IMR-90 (cell line): ENCODE data around the gene TMEM154. TPM values are rescaled to one million over a fixed set of nuclear protein-coding genes. Genes with fewer than 3 reads are reported as not detected.

Experiments
- ATAC-seq: fragments of 200-7000 bp; cut with Tn5 transposase; 2 replicates; pipeline ENCODE4 v1.9.1; 2020; ENCODE audit warnings: low read depth, mild to moderate bottlenecking, moderate library complexity
- BruUV-seq: library from RNA; stranded (reverse); fragments of 400-500 nt; replicated peaks from 2 replicates; lab custom pipeline; 2021; lab: Mats Ljungman, UMichigan
- CTCF ChIA-PET: fragments of 300-600 bp; formaldehyde crosslinking; extraction: SDS; loops from one replicate; lab custom pipeline; 2021; ENCODE audit warnings: antibody characterized with exemption; lab: Yijun Ruan, JAX
- POLR2A ChIA-PET: fragments of 300-600 bp; sonication (Branson Sonifier 250); formaldehyde crosslinking; loops from one replicate; lab custom pipeline; 2022; ENCODE audit warnings: antibody characterized with exemption; ENCODE audit not compliant: unreplicated experiment; lab: Charles Lee
- DNase-seq: peaks from one replicate; pipeline ENCODE4 v3.0.0; 2013
- H2AFZ ChIP-seq: replicated peaks from 2 replicates; pipeline ENCODE3; 2013; ENCODE audit warnings: low read length, mild to moderate bottlenecking; ENCODE audit not compliant: poor library complexity
- H2AK5ac ChIP-seq: 2 replicates; pipeline ENCODE4 v1.6.1; 2013; ENCODE audit warnings: low read depth, low read length, inconsistent platforms
- H2AK9ac ChIP-seq: replicated peaks from 2 replicates; pipeline ENCODE3; 2013; ENCODE audit warnings: mild to moderate bottlenecking, low read depth, low read length, moderate library complexity; ENCODE audit not compliant: poor library complexity
- H2BK120ac ChIP-seq: 2 replicates; pipeline ENCODE4 v1.6.1; 2013; ENCODE audit warnings: low read depth, low read length, inconsistent platforms
- H2BK15ac ChIP-seq: 3 replicates; pipeline ENCODE4 v1.6.1; 2013; ENCODE audit warnings: low read depth, low read length, inconsistent platforms
- H2BK20ac ChIP-seq: 2 replicates; pipeline ENCODE4 v1.6.1; 2013; ENCODE audit warnings: low read depth, mild to moderate bottlenecking, inconsistent platforms, low read length, moderate library complexity
- H2BK5ac ChIP-seq: 2 replicates; pipeline ENCODE4 v1.6.1; 2013; ENCODE audit warnings: mild to moderate bottlenecking, low read depth, low read length, inconsistent platforms; ENCODE audit not compliant: poor library complexity, severe bottlenecking
- H3K14ac ChIP-seq: replicated peaks from 2 replicates; pipeline ENCODE4 v1.6.1; 2013; ENCODE audit warnings: low read depth, low read length, inconsistent platforms
- H3K18ac ChIP-seq: 2 replicates; pipeline ENCODE4 v1.6.1; 2013; ENCODE audit warnings: low read depth, low read length, control low read depth
- H3K23ac ChIP-seq: 2 replicates; pipeline ENCODE4 v1.6.1; 2013; ENCODE audit warnings: low read depth, low read length, inconsistent platforms
- H3K27ac ChIP-seq: 2 replicates; pipeline ENCODE4 v1.5.1; 2013; ENCODE audit warnings: mild to moderate bottlenecking, control low read depth, low read length; ENCODE audit not compliant: insufficient read depth
- H3K27me3 ChIP-seq: 2 replicates; pipeline ENCODE4 v1.6.1; 2013; ENCODE audit warnings: low read length; ENCODE audit not compliant: control insufficient read depth, insufficient read depth
- H3K36me3 ChIP-seq: 2 replicates; pipeline ENCODE4 v1.6.1; 2013; ENCODE audit warnings: low read length, mixed read lengths; ENCODE audit not compliant: control insufficient read depth, insufficient read depth
- H3K4ac ChIP-seq: 2 replicates; pipeline ENCODE4 v1.6.1; 2013; ENCODE audit warnings: low read depth, low read length, inconsistent platforms
- H3K4me1 ChIP-seq: 2 replicates; pipeline ENCODE4 v1.6.1; 2013; ENCODE audit warnings: low read length, mixed read lengths; ENCODE audit not compliant: control insufficient read depth, insufficient read depth
- H3K4me2 ChIP-seq: 2 replicates; pipeline ENCODE4 v1.6.1; 2013; ENCODE audit warnings: low read depth, mild to moderate bottlenecking, control low read depth, low read length, moderate library complexity
- H3K4me3 ChIP-seq: 2 replicates; pipeline ENCODE4 v1.5.1; 2013; ENCODE audit warnings: low read depth, mild to moderate bottlenecking, control low read depth, low read length, moderate library complexity; ENCODE audit not compliant: insufficient read depth
- H3K56ac ChIP-seq: 2 replicates; pipeline ENCODE4 v1.6.1; 2013; ENCODE audit warnings: low read length, inconsistent platforms; ENCODE audit not compliant: insufficient read depth; ENCODE audit errors: extremely low read depth
- H3K79me1 ChIP-seq, 2 experiments: 2 replicates each; pipeline ENCODE4 v1.6.1; 2013; ENCODE audit warnings: low read length in 2 of 2, inconsistent platforms in 1 of 2, low read depth in 1 of 2
- H3K9ac ChIP-seq: 2 replicates; pipeline ENCODE4 v1.6.1; 2013; ENCODE audit warnings: low read depth, low read length, control low read depth
- H3K9me1 ChIP-seq: 2 replicates; pipeline ENCODE4 v1.6.1; 2013; ENCODE audit warnings: low read length, inconsistent platforms; ENCODE audit not compliant: insufficient read depth
- H3K9me3 ChIP-seq: 2 replicates; pipeline ENCODE4 v1.6.1; 2013; ENCODE audit warnings: low read length; ENCODE audit not compliant: control insufficient read depth, insufficient read depth
- H4K20me1 ChIP-seq: 2 replicates; pipeline ENCODE4 v1.6.1; 2013; ENCODE audit warnings: low read length, inconsistent platforms; ENCODE audit not compliant: insufficient read depth
- H4K5ac ChIP-seq: 2 replicates; pipeline ENCODE4 v1.6.1; 2013; ENCODE audit warnings: mild to moderate bottlenecking, low read depth, low read length, control low read depth
- H4K8ac ChIP-seq, 2 experiments: 2 replicates each; pipeline ENCODE4 v1.6.1; 2013; ENCODE audit warnings: low read depth in 2 of 2, low read length in 2 of 2, control low read depth in 1 of 2, inconsistent platforms in 1 of 2
- H4K91ac ChIP-seq: 2 replicates; pipeline ENCODE4 v1.6.1; 2013; ENCODE audit warnings: low read depth, low read length, inconsistent platforms; ENCODE audit not compliant: insufficient read depth
- CEBPB ChIP-seq: IDR thresholded peaks from 2 replicates; pipeline ENCODE4 v1.6.1; 2012; ENCODE audit warnings: low read depth, low read length, improper control_type of control experiment
- MAZ ChIP-seq: IDR thresholded peaks from 2 replicates; pipeline ENCODE4 v1.6.1; 2012; ENCODE audit warnings: low read depth, mild to moderate bottlenecking, low read length, improper control_type of control experiment, moderate library complexity, borderline replicate concordance
- MXI1 ChIP-seq: IDR thresholded peaks from 2 replicates; pipeline ENCODE4 v1.6.1; 2012; ENCODE audit warnings: low read depth, mild to moderate bottlenecking, low read length, moderate library complexity, borderline replicate concordance
- RAD21 ChIP-seq: IDR thresholded peaks from 2 replicates; pipeline ENCODE4 v1.6.1; 2012; ENCODE audit warnings: low read length, improper control_type of control experiment
- WGBS, 2 experiments: methylation state at CpG; one replicate each; pipeline versions ENCODE4 v1.1.5 to v1.1.7; 2013; ENCODE audit warnings: missing lambda C conversion rate in 2 of 2; ENCODE audit not compliant: insufficient read length in 1 of 2; ENCODE audit errors: extremely low coverage in 2 of 2; 5-methylcytosine and 5-hydroxymethylcytosine counted together
- dilution Hi-C: fragments of 300-500 bp; cut with HindIII; formaldehyde crosslinking; loops from one replicate; pipeline ENCODE4 v1.14.3; 2018; ENCODE audit warnings: low sequenced_read_pairs; ENCODE audit not compliant: unreplicated experiment
- in situ Hi-C: fragments of 300-500 bp; cut with MboI; formaldehyde crosslinking; loops from 3 replicates; pipeline ENCODE4 v1.14.3; 2019; ENCODE audit warnings: low sequenced_read_pairs, inconsistent platforms, mixed read lengths
- intact Hi-C: fragments of 100-400 bp; cut with micrococcal nuclease; formaldehyde crosslinking; loops from 2 replicates; pipeline ENCODE4 v1.10.0; 2022
- polyA plus RNA-seq, 3 experiments: library from polyadenylated mRNA; depleted of rRNA; stranded (reverse); fragments of >200 nt; gene quantifications; 2 replicates each; pipeline ENCODE4 v1.2.3, GENCODE V29; 2012; ENCODE audit warnings: low replicate concordance in 1 of 3
- total RNA-seq: library from RNA; depleted of rRNA; stranded (reverse); fragments of >200 nt; gene quantifications from 2 replicates; pipeline ENCODE4 v1.2.3, GENCODE V29; 2012

The TMEM154 gene
- total and polyA plus RNA-seq, 2 of the 4 experiments (the other 2 are of a cell fraction): 0.12 to 0.18 TPM

DNA sequence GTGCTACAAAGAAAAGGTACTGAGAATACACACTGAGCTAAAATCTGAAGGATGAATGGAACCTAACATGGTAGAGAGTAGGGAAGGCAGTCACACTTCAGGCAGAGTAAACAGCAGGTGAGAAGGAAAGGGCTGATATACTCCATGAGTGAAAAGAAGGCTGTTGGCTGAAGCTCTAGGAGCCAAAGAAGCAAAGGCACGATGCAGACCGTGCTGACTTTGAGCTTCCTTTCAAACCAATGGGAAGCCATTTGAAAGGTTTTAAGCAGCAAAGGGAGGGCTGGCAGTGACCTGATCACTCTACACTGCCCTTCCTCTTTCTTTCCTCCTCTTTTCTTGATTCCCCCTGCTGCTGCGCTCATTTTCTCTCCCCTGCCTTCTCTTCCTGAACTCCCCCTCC lies 66.4 kb downstream of the TMEM154 start:
- H4K91ac ChIP-seq: no peak overlapping the region
- no peak overlapping the region for H3K18ac ChIP-seq
- H2AFZ ChIP-seq: no peak overlapping the region
- H2BK15ac ChIP-seq: no peak overlapping the region
- no peak overlapping the region for H3K23ac ChIP-seq
- no peak overlapping the region for H2AK9ac ChIP-seq
- no peak overlapping the region for H3K4ac ChIP-seq
- DNase-seq: no peak
- no peak overlapping the region for H4K5ac ChIP-seq
- no peak overlapping the region for H3K9ac ChIP-seq
- no peaks in the 10 kb centered on the region for H3K36me3 ChIP-seq
- H2BK5ac ChIP-seq: no peak overlapping the region
- no peak overlapping the region for H2AK5ac ChIP-seq
- H3K4me3 ChIP-seq: no peak overlapping the region
- ChIA-PET POLR2A (no interaction called here), CTCF (interaction anchor here (0.6 kb wide), 2 partner anchors 338 to 873 kb away, joined by 3 to 7 read pairs; no protein-coding TSS in a partner anchor)
- TF ChIP-seq RAD21: no peak
- no peak for TF ChIP-seq MXI1
- no peak for TF ChIP-seq CEBPB
- TF ChIP-seq MAZ: no peak
- no peak overlapping the region for H4K8ac ChIP-seq
- H3K79me1 ChIP-seq: no peaks in the 10 kb centered on the region
- in situ Hi-C loops (no loop called here), intact Hi-C loops (no loop called here), dilution Hi-C loops (no loop called here)
- WGBS, 2 experiments: no CpG with 5 or more reads among the region's 3 CpGs
- H2BK20ac ChIP-seq: no peak overlapping the region
- no TSS peak for BruUV-seq
- H4K20me1 ChIP-seq: no peaks in the 10 kb centered on the region
- H3K9me3 ChIP-seq: no peaks in the 10 kb centered on the region
- H3K27me3 ChIP-seq: peaks cover 55% of the 10 kb centered on the region
- no peak overlapping the region for H2BK120ac ChIP-seq
- H3K56ac ChIP-seq: no peak overlapping the region
- H3K4me2 ChIP-seq: no peak overlapping the region
- H3K14ac ChIP-seq: no peak overlapping the region
- no peaks in the 10 kb centered on the region for H3K4me1 ChIP-seq
- ATAC-seq: no peak
- H3K27ac ChIP-seq: no peak overlapping the region
- no peaks in the 10 kb centered on the region for H3K9me1 ChIP-seq
